ENCODE measurements around the gene AIPL1. TPM values are rescaled to one million over a fixed set of nuclear protein-coding genes. Genes with fewer than 3 reads are reported as not detected.

Gene AIPL1
- total RNA-seq, 1 donor from 2014 or later, result not detected

- H3K27me3 Mint-ChIP-seq (ENCODE audit: unreplicated experiment), result peaks cover 10% of the 10 kb centered on the region
- no peaks in the 10 kb centered on the region for H3K36me3 Mint-ChIP-seq (ENCODE audit: low read depth, unreplicated experiment)
Measured at GRCh38 chr17:6456321-6456720, 21.4 kb upstream of the AIPL1 start.

GRCh38 chr17:6455321-6455705, 20.4 kb upstream of the AIPL1 start:
- no peak for TF ChIP-seq CTCF (IDR thresholded peaks at IDR 0.05; ENCODE audit: unreplicated experiment)
- no peaks in the 10 kb centered on the region for H3K36me3 Mint-ChIP-seq (ENCODE audit: low read depth, unreplicated experiment)
- H3K4me3 Mint-ChIP-seq (ENCODE audit: unreplicated experiment), result no peak overlapping the region
- peaks cover 34% of the 10 kb centered on the region for H3K4me1 Mint-ChIP-seq (ENCODE audit: unreplicated experiment)
- H3K27me3 Mint-ChIP-seq (ENCODE audit: unreplicated experiment), result peaks cover 10% of the 10 kb centered on the region
- H3K9me3 Mint-ChIP-seq (ENCODE audit: unreplicated experiment), result no peaks in the 10 kb centered on the region
- no peak overlapping the region for H3K27ac Mint-ChIP-seq (ENCODE audit: unreplicated experiment)
- peak; percentile 54 for DNase-seq (ENCODE audit: low spot score)

More at GRCh38 chr17:6456321-6456720, 21.4 kb upstream of the AIPL1 start:
- no peak for DNase-seq (ENCODE audit: low spot score)
- TF ChIP-seq CTCF (IDR thresholded peaks at IDR 0.05; ENCODE audit: unreplicated experiment), result no peak
- H3K27ac Mint-ChIP-seq (ENCODE audit: unreplicated experiment), result no peak overlapping the region
- H3K9me3 Mint-ChIP-seq (ENCODE audit: unreplicated experiment), result no peaks in the 10 kb centered on the region
- H3K4me1 Mint-ChIP-seq (ENCODE audit: unreplicated experiment), result peaks cover 31% of the 10 kb centered on the region
- H3K4me3 Mint-ChIP-seq (ENCODE audit: unreplicated experiment), result no peak overlapping the region

- no peaks in the 10 kb centered on the region for H3K9me3 Mint-ChIP-seq (ENCODE audit: unreplicated experiment)
- H3K36me3 Mint-ChIP-seq (ENCODE audit: low read depth, unreplicated experiment), result no peaks in the 10 kb centered on the region
- DNase-seq (ENCODE audit: low spot score), result no peak
- H3K27me3 Mint-ChIP-seq (ENCODE audit: unreplicated experiment), result peaks cover 7% of the 10 kb centered on the region
- no peak overlapping the region for H3K27ac Mint-ChIP-seq (ENCODE audit: unreplicated experiment)
- no peak for TF ChIP-seq CTCF (IDR thresholded peaks at IDR 0.05; ENCODE audit: unreplicated experiment)
- H3K4me1 Mint-ChIP-seq (ENCODE audit: unreplicated experiment), result peaks cover 34% of the 10 kb centered on the region
- peak overlapping the region; percentile 52 for H3K4me3 Mint-ChIP-seq (ENCODE audit: unreplicated experiment)
Measured at GRCh38 chr17:6454495-6455320, 19.8 kb upstream of the AIPL1 start.

GRCh38 chr17:6453279-6454024, 18.5 kb upstream of the AIPL1 start:
- no peaks in the 10 kb centered on the region for H3K36me3 Mint-ChIP-seq (ENCODE audit: low read depth, unreplicated experiment)
- no peak overlapping the region for H3K4me3 Mint-ChIP-seq (ENCODE audit: unreplicated experiment)
- H3K27ac Mint-ChIP-seq (ENCODE audit: unreplicated experiment), result no peak overlapping the region
- H3K27me3 Mint-ChIP-seq (ENCODE audit: unreplicated experiment), result peaks cover 7% of the 10 kb centered on the region
- no peaks in the 10 kb centered on the region for H3K9me3 Mint-ChIP-seq (ENCODE audit: unreplicated experiment)
- peaks cover 34% of the 10 kb centered on the region for H3K4me1 Mint-ChIP-seq (ENCODE audit: unreplicated experiment)
- TF ChIP-seq CTCF (IDR thresholded peaks at IDR 0.05; ENCODE audit: unreplicated experiment), result no peak
- no peak for DNase-seq (ENCODE audit: low spot score)

All from endothelial cell (in vitro differentiated cells).